Colonic mucosa (tissue), 4 donors: ENCODE measurements around the gene CAMK4. TPM values are rescaled to one million over a fixed set of nuclear protein-coding genes. Genes with fewer than 3 reads are reported as not detected.

Experiments
- DNase-seq: peaks from one replicate; pipeline ENCODE4 v3.0.0-alpha.2; 2020
- H3K27ac ChIP-seq: fragments of 200-600 bp; one replicate; pipeline ENCODE4 v1.8.0; 2021
- H3K27me3 ChIP-seq: fragments of 200-600 bp; one replicate; pipeline ENCODE4 v1.8.0; 2021
- H3K36me3 ChIP-seq: fragments of 200-600 bp; one replicate; pipeline ENCODE4 v1.8.0; 2021
- H3K4me1 ChIP-seq: fragments of 200-600 bp; one replicate; pipeline ENCODE4 v1.8.0; 2021; ENCODE audit warnings: mild to moderate bottlenecking
- H3K4me3 ChIP-seq: fragments of 200-600 bp; one replicate; pipeline ENCODE4 v1.8.0; 2021
- H3K9ac ChIP-seq, 2 donors: one replicate each; pipeline ENCODE4 v1.7.0; 2013; ENCODE audit warnings: control low read depth in 2 of 2, low read depth in 2 of 2, low read length in 2 of 2
- H3K9me3 ChIP-seq: fragments of 200-600 bp; one replicate; pipeline ENCODE4 v1.8.0; 2021
- CTCF ChIP-seq: fragments of 200-600 bp; IDR thresholded peaks from one replicate; pipeline ENCODE4 v1.8.0; 2022; ENCODE audit warnings: antibody characterized with exemption, mild to moderate bottlenecking
- intact Hi-C: fragments of 100-400 bp; cut with DNase I; formaldehyde crosslinking; loops from one replicate; pipeline ENCODE4 v1.14.1; 2022
- total RNA-seq, 2 donors: library from RNA; stranded (reverse); fragmentation: NEBNext Ultra II Directional in 1 of 2; extraction: Animal tissue kit (Norgen Biotek cat#: 25700) in 1 of 2; gene quantifications; one replicate each; pipeline ENCODE4 v1.2.1, GENCODE V29; 2021
- donor health status: healthy.
- donor health status: DM: no; HTN: no; CAD: no.
- donor health status: DM: no; HTN: no; CAD: no.

CAMK4 gene
- total RNA-seq, 2 donors from 2014 or later, result 2.4 to 2.9 TPM

- TF ChIP-seq CTCF, result no peak
- Histone ChIP-seq H3K9ac (no peak overlapping the region), H3K9me3 (no peaks in the 10 kb centered on the region), H3K4me3 (no peak overlapping the region), H3K27me3 (no peaks in the 10 kb centered on the region), H3K4me1 (no peaks in the 10 kb centered on the region), H3K27ac (no peak overlapping the region), H3K36me3 (no peaks in the 10 kb centered on the region)
- intact Hi-C loops, result no loop called here
- no peak for DNase-seq
These were observed 245.2 kb downstream of the CAMK4 start for GRCh38 chr5:111469293-111469896.

GRCh38 chr5:111469903-111470302 lies 245.7 kb downstream of the CAMK4 start:
- TF ChIP-seq CTCF, result no peak
- Histone ChIP-seq H3K4me3 (no peak overlapping the region), H3K4me1 (no peaks in the 10 kb centered on the region), H3K9ac (no peak overlapping the region), H3K36me3 (no peaks in the 10 kb centered on the region), H3K27me3 (no peaks in the 10 kb centered on the region), H3K27ac (no peak overlapping the region), H3K9me3 (no peaks in the 10 kb centered on the region)
- DNase-seq, result no peak
- intact Hi-C loops, result no loop called here

- H3K4me3 ChIP-seq, result no peak overlapping the region
- no peaks in the 10 kb centered on the region for H3K4me1 ChIP-seq
- H3K36me3 ChIP-seq, result no peaks in the 10 kb centered on the region
- H3K27ac ChIP-seq, result no peak overlapping the region
- no peak overlapping the region for H3K9ac ChIP-seq
- H3K9me3 ChIP-seq, result no peaks in the 10 kb centered on the region
- intact Hi-C loops, result no loop called here
- DNase-seq, result no peak
- TF ChIP-seq CTCF, result no peak
- H3K27me3 ChIP-seq, result no peaks in the 10 kb centered on the region
These were observed 247.9 kb downstream of the CAMK4 start for GRCh38 chr5:111472096-111472495.

- H3K9ac ChIP-seq, result no peak overlapping the region
- no peak overlapping the region for H3K4me3 ChIP-seq
- TF ChIP-seq CTCF, result no peak
- intact Hi-C loops, result no loop called here
- DNase-seq, result no peak
- H3K27ac ChIP-seq, result no peak overlapping the region
- H3K36me3 ChIP-seq, result no peaks in the 10 kb centered on the region
- no peaks in the 10 kb centered on the region for H3K9me3 ChIP-seq
- no peaks in the 10 kb centered on the region for H3K4me1 ChIP-seq
- H3K27me3 ChIP-seq, result no peaks in the 10 kb centered on the region
These were observed 248.4 kb downstream of the CAMK4 start for GRCh38 chr5:111472579-111472978.

GRCh38 chr5:111478266-111478665 lies 254.1 kb downstream of the CAMK4 start:
- Histone ChIP-seq H3K4me3 (no peak overlapping the region), H3K27ac (no peak overlapping the region), H3K4me1 (no peaks in the 10 kb centered on the region), H3K27me3 (no peaks in the 10 kb centered on the region), H3K9ac (no peak overlapping the region), H3K36me3 (no peaks in the 10 kb centered on the region), H3K9me3 (no peaks in the 10 kb centered on the region)
- no peak for TF ChIP-seq CTCF
- DNase-seq, result no peak
- intact Hi-C loops, result no loop called here
